Measurements from ENCODE around the gene ESPNL.
"Not testable (repeated sequence)": the region's sequence is repeated elsewhere in the genome, so short reads cannot be mapped to it uniquely, and the experiment has no call there.

Gene ESPNL

DNA sequence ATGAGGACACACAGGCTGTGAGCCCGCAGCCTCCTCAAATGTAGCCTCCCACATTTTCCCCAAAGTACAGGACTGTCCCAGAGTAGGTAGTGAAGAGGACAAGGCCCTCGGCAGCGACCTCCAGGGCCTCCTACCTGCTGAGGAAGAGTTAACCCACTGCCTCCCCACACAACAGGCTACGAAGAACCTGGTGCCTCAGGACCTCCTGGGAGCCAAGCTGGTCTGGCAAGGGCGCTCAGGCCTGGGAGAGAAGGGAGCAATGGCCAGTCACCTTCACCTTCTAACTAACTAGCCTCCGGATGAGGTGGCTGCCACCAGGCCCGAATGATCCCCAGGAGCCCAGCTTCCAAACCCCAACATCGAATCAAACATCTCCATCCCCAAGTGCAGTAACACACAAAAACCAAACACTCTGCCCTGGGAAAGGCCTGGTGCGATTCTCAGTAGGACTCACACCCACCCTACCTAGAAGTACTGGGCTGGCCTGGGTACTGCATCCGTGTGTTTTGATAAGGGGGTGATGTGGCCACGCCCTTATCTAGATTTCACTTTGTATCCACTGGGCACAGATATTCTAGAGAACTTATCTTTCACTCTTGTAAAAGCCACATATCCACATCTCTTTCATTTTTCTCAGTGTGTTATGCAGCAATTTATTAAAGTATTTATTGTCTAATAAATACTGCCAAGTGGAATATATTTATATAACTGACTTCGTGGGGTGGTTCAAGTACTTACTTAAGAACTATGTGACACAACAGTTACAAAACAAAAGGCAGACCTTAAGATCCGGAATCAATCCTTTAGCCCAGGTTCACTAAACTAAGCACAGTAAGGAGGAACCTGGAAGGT is 68.3 kb downstream of the ESPNL start:
- ChIA-PET POLR2A (no interaction called here), CTCF (interaction anchor here (1.3 kb wide), 1 partner anchor 29 kb away, joined by 4 read pairs; no protein-coding TSS in a partner anchor)
- TF ChIP-seq, protein P1, sequence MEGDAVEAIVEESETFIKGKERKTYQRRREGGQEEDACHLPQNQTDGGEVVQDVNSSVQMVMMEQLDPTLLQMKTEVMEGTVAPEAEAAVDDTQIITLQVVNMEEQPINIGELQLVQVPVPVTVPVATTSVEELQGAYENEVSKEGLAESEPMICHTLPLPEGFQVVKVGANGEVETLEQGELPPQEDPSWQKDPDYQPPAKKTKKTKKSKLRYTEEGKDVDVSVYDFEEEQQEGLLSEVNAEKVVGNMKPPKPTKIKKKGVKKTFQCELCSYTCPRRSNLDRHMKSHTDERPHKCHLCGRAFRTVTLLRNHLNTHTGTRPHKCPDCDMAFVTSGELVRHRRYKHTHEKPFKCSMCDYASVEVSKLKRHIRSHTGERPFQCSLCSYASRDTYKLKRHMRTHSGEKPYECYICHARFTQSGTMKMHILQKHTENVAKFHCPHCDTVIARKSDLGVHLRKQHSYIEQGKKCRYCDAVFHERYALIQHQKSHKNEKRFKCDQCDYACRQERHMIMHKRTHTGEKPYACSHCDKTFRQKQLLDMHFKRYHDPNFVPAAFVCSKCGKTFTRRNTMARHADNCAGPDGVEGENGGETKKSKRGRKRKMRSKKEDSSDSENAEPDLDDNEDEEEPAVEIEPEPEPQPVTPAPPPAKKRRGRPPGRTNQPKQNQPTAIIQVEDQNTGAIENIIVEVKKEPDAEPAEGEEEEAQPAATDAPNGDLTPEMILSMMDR (IDR thresholded peaks at IDR 0.05; ENCODE audit: control extremely low read depth, extremely low read depth, low read depth, missing control alignments), result no peak
- DNase-seq (ENCODE audit: extremely low spot score), result peak; percentile 15

DNA sequence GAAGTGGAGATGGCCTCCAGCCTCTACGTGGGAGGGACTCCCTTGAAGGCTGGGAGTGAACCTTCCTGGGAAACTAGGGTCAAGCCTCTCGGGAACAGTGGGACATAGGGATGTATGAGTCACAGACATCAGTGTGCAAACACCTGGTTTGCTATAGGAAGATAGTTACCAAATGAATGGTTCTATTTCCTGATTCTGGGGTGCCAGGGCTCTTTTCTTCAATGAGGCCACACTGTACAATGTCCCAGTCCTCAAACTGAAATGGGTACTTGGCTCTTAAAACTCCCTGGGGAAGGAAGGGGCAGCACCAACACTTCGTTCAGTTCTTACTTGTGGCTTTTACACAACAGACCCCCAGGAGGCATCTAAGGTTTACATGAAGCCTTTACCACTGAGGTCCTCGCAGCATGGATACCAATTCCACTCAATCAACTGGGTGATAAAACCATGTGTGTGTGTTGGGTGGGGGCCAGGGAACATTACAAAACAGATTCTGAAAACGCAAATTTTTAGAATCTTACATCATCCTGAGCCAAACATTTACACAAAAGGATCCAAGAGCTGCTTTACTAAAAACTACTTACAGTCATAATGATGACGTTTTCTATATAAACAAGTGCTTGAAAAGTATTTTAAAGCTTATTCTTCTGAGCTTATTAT is 69.0 kb downstream of the ESPNL start:
- DNase-seq (ENCODE audit: extremely low spot score), result no peak
- POLR2A ChIA-PET, result no interaction called here
- TF ChIP-seq, protein P1 (IDR thresholded peaks at IDR 0.05; ENCODE audit: control extremely low read depth, extremely low read depth, low read depth, missing control alignments), result no peak
- CTCF ChIA-PET, result no interaction called here

DNA sequence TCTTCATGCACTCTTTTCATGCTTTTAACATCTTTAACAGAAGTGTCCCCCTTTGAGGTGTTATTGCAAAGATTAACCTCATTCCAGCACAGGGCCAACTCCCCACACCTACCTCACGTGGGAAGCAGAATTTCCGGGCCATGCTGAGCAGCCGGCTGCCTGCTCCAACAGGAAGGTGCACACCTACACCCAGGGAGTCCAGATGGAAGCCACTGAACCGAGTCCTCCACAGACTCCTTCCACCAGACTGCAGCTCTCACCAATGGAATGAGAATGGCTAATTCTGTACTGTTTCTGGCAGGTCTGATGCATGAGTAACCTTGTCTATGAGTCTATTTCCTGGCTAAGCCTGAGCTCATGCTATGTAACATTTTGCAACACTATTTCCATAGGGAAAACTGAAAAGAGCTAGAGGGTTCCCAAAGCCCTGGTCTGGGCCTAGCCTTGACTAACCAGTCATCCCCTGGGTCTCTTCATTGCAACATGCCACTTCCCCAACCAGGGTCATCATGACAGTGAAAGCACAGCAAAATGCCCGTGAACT is 69.6 kb downstream of the ESPNL start:
- no peak for DNase-seq (ENCODE audit: extremely low spot score)
- POLR2A ChIA-PET, result no interaction called here
- TF ChIP-seq, protein P1 (IDR thresholded peaks at IDR 0.05; ENCODE audit: control extremely low read depth, extremely low read depth, low read depth, missing control alignments), result no peak
- CTCF ChIA-PET, result no interaction called here

DNA sequence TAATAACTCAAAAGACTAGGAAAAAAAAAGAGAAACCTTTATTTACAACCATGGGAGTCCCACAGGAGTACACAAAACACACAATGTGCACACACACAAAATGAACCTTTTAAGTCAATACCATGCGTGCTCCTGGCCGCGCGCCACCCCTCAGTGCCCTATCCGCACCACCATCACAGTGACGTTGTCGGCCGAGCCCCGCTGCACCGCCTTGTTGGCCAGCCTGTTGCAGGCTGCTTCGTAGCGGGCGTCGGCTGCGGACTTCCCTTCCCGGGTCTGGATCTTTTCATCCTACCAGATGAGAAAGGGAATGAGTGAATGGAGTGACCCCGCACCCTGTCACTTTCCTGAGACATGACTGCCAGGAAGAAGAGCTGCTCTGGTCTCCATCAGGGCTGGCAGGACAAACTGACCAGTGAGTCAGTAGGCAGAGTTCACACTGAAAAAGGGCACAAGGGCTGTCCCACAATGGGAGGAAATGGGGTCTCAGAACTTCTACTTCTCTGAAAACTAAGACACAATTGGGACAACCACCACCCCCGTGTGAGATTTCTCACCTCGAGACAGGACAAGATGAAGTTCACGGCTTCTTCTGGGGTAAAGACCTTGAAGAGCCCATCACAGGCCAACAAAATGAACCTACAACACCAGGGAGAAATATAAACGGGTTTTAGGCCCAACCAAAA is 70.4 kb downstream of the ESPNL start:
- ChIA-PET CTCF (no interaction called here), POLR2A (no interaction called here)
- no peak for DNase-seq (ENCODE audit: extremely low spot score)
- TF ChIP-seq, protein P1 (IDR thresholded peaks at IDR 0.05; ENCODE audit: control extremely low read depth, extremely low read depth, low read depth, missing control alignments), result no peak

DNA sequence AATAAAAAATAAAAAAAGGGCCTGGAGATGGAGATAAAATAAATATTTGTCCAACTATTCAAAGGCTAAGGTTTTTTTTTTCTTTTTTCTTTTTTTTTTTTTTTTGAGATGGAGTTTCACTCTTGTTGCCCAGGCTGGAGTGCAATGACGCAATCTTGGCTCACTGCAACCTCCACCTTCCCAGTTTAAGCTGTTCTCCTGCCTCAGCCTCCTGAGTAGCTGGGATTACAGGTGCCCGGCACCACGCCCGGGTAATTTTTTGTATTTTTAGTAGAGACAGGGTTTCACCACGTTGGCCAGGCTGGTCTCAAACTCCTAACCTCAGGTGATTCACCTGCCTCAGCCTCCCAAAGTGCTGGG is 70.9 kb downstream of the ESPNL start:
- DNase-seq (ENCODE audit: extremely low spot score); POLR2A ChIA-PET; CTCF ChIA-PET: not testable (repeated sequence)

DNA sequence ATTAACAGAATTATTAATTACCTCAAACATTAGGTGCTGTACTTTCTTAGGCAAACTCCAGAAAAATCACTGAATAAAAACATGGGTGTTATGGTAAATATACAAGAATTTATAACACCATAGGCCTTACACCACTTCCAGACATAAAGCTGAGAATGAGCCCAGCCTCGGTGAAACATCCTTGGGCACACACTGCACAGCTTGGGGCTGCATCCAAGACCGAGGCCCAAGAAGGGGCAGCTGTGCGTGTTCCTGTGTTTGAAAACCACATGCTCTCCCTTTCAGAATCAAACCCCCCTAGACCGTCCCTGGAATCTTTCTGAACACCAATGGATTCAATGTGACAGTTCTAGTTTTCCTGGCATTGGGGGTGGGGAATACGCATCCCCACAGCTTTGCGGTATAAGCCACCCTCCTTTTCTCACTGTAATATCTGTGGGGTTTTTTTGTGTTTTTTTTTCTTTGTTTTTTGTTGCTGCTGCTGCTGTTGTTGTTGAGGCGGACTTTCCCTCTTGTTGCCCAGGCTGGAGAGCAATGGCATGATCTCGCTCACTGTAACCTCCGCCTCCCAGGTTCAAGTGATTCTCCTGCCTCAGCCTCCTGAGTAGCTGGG is 71.5 kb downstream of the ESPNL start:
- POLR2A ChIA-PET, result no interaction called here
- CTCF ChIA-PET, result no interaction called here
- DNase-seq (ENCODE audit: extremely low spot score), result no peak
- TF ChIP-seq, protein P1 (IDR thresholded peaks at IDR 0.05; ENCODE audit: control extremely low read depth, extremely low read depth, low read depth, missing control alignments), result no peak
